H1 (cell line): ENCODE measurements around the gene METTL1. TPM values are rescaled to one million over a fixed set of nuclear protein-coding genes. Genes with fewer than 3 reads are reported as not detected.

ENCODE experiments used
- CHD2 ChIP-seq: IDR thresholded peaks from 2 replicates; pipeline ENCODE4 v1.6.1; 2012; ENCODE audit warnings: low read length, improper control_type of control experiment
- MAFK ChIP-seq: IDR thresholded peaks from 2 replicates; pipeline ENCODE4 v1.6.1; 2012; ENCODE audit warnings: low read depth, mild to moderate bottlenecking, improper control_type of control experiment, low read length
- RNF2 ChIP-seq: fragments of 200-900, 300-1000 bp; sonication (generic); IDR thresholded peaks from 2 replicates; pipeline ENCODE4 v1.7.1; 2016; ENCODE audit warnings: borderline replicate concordance, low read depth, mild to moderate bottlenecking, antibody characterized with exemption, low read length; ENCODE audit not compliant: poor library complexity, severe bottlenecking; ENCODE audit errors: missing control alignments
- SIN3A ChIP-seq, 2 experiments: IDR thresholded peaks in 1 of 2; conservative IDR thresholded peaks in 1 of 2; 2 replicates each; pipeline ENCODE4 v1.6.1; 2011 to 2012; ENCODE audit warnings: low read length in 2 of 2, improper control_type of control experiment in 1 of 2, low read depth in 1 of 2, mild to moderate bottlenecking in 1 of 2
- TAF7 ChIP-seq: optimal IDR thresholded peaks from 2 replicates; pipeline ENCODE3; 2011; ENCODE audit warnings: low read depth, mild to moderate bottlenecking, inconsistent platforms, low read length, moderate library complexity, borderline replicate concordance
- TEAD4 ChIP-seq: IDR thresholded peaks from 2 replicates; pipeline ENCODE4 v1.6.1; 2012; ENCODE audit warnings: low read depth, low read length, inconsistent platforms, mixed read lengths
- polyA plus RNA-seq, 7 experiments: library from polyadenylated mRNA; depleted of rRNA in 3 of 7; stranded (reverse) in 5 of 7; unstranded in 2 of 7; fragments of >200 nt in 5 of 7; fragments of 200-250 nt in 2 of 7; gene quantifications; 1 replicate in 5 of 7; 2 replicates in 1 of 7; 4 replicates in 1 of 7; pipeline versions ENCODE4 v1.2.1 to v1.2.3, GENCODE V29; 2011 to 2013; ENCODE audit warnings: missing spikeins in 2 of 7, mixed read lengths in 2 of 7
- total RNA-seq: library from RNA; stranded (reverse); fragmentation: NEBNext Ultra II Directional; extraction: Animal tissue kit (Norgen Biotek cat#: 25700); gene quantifications from 2 replicates; pipeline ENCODE4 v1.2.1, GENCODE V29; 2021
- TF ChIP-seq, protein P1 (sequence below): IDR thresholded peaks from 2 replicates; pipeline ENCODE4 v1.6.1; 2011; ENCODE audit warnings: low read length, improper control_type of control experiment
- TF ChIP-seq, protein P2 (sequence below): IDR thresholded peaks from 2 replicates; pipeline ENCODE4 v1.6.1; 2011; ENCODE audit warnings: low read depth, mild to moderate bottlenecking, low read length; ENCODE audit not compliant: insufficient read depth

Gene METTL1
- total and polyA plus RNA-seq, 2 of the 8 experiments (the other 6 are each of a cell fraction or from before 2014, with no cell fraction given), result 40.5 to 46.0 TPM

GRCh38 chr12:57782608-57783465 lies 10.9 kb upstream of the METTL1 start, which contains the start of gene TSFM (continued):
- TF ChIP-seq RNF2 (no peak), TEAD4 (peak; percentile 78), SIN3A (conservative IDR thresholded peaks at IDR 0.05 in 1 of 2, IDR thresholded peaks at IDR 0.05 in 1 of 2; ENCODE audit: low read depth in 1 of 2, low read length in 2 of 2) (peak in 1 of 2 experiments; percentile 92; a peak in 2 of 4 replicates), MAFK (no peak), TAF7 (peak; percentile 72), CHD2 (0 out of 2 replicates have a peak, but pooled peaks have one; percentile 53)
- TF ChIP-seq, protein P1, sequence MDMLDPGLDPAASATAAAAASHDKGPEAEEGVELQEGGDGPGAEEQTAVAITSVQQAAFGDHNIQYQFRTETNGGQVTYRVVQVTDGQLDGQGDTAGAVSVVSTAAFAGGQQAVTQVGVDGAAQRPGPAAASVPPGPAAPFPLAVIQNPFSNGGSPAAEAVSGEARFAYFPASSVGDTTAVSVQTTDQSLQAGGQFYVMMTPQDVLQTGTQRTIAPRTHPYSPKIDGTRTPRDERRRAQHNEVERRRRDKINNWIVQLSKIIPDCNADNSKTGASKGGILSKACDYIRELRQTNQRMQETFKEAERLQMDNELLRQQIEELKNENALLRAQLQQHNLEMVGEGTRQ, result no peak
- TF ChIP-seq, protein P2, sequence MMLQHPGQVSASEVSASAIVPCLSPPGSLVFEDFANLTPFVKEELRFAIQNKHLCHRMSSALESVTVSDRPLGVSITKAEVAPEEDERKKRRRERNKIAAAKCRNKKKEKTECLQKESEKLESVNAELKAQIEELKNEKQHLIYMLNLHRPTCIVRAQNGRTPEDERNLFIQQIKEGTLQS, result peak; percentile 89
